ENCODE measurements around the gene ARHGAP12.

DNA sequence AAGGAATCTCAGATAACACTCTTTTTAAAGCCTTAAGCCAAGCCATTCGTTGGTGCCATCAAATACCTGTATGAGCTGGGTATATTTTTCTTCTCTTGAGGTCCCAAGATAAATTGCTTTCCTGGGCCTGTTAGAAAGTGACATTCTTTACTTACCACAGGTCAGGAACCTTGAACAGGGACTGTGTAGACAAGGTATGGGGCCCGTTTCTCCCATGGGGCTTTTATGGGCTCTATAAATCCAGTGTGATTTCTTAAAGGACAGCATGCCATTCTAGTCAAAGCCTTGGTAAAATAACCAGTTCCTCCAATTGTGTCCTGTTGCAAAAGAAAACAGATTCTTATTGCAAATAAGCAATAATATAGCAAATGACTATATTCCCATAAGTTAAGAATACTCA, 24.8 kb upstream of the ARHGAP12 start:
- TF ChIP-seq POLR2AphosphoS5 (IDR thresholded peaks at IDR 0.05; ENCODE audit: borderline replicate concordance, low read depth, low read length) (no peak), EZH2 (IDR thresholded peaks at IDR 0.05) (no peak)
